Transverse colon (tissue), 4 donors: ENCODE results near the gene FURIN.

ENCODE experiments used
- EP300 ChIP-seq: sonication (generic); formaldehyde crosslinking; IDR thresholded peaks from one replicate; pipeline ENCODE4 v1.6.1; 2017; ENCODE audit warnings: antibody characterized with exemption, low read depth
- POLR2AphosphoS5 ChIP-seq, 3 donors: sonication (generic); formaldehyde crosslinking; IDR thresholded peaks; one replicate each; pipeline ENCODE4 v1.6.1; 2016; ENCODE audit warnings: antibody characterized with exemption in 3 of 3
- TF ChIP-seq, protein P1 (sequence below), 5 experiments: fragments of 200-600 bp in 3 of 5; fragments of 450-650 bp in 2 of 5; sonication (generic) in 3 of 5; IDR thresholded peaks; 1 replicate in 2 of 5; 2 replicates in 3 of 5; pipeline ENCODE4 v1.5.1; 2016 to 2017; ENCODE audit warnings: antibody characterized with exemption in 5 of 5, inconsistent platforms in 3 of 5, mild to moderate bottlenecking in 2 of 5, moderate library complexity in 1 of 5

GRCh38 chr15:90931575-90931827 is 63.1 kb downstream of the FURIN start:
- TF ChIP-seq, protein P1, sequence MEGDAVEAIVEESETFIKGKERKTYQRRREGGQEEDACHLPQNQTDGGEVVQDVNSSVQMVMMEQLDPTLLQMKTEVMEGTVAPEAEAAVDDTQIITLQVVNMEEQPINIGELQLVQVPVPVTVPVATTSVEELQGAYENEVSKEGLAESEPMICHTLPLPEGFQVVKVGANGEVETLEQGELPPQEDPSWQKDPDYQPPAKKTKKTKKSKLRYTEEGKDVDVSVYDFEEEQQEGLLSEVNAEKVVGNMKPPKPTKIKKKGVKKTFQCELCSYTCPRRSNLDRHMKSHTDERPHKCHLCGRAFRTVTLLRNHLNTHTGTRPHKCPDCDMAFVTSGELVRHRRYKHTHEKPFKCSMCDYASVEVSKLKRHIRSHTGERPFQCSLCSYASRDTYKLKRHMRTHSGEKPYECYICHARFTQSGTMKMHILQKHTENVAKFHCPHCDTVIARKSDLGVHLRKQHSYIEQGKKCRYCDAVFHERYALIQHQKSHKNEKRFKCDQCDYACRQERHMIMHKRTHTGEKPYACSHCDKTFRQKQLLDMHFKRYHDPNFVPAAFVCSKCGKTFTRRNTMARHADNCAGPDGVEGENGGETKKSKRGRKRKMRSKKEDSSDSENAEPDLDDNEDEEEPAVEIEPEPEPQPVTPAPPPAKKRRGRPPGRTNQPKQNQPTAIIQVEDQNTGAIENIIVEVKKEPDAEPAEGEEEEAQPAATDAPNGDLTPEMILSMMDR (IDR thresholded peaks at IDR 0.05) = no peak
- TF ChIP-seq POLR2AphosphoS5 (IDR thresholded peaks at IDR 0.05) (no peak), EP300 (no peak)
